Spinal cord (tissue), 10 donors: ENCODE measurements around the gene UGT1A10. TPM values are rescaled to one million over a fixed set of nuclear protein-coding genes. Genes with fewer than 3 reads are reported as not detected.
"Not testable (repeated sequence)": the region's sequence is repeated elsewhere in the genome, so short reads cannot be mapped to it uniquely, and the experiment has no call there.

Source experiments
- DNase-seq, 6 donors: peaks; one replicate each; pipeline versions ENCODE4 v3.0.0 to v3.0.0-alpha.2; 2013 to 2015; ENCODE audit warnings: low spot score in 6 of 6, low read depth in 4 of 6
- H3K27ac ChIP-seq: one replicate; pipeline ENCODE4 v1.5.1; 2013; ENCODE audit warnings: low read depth, low read length, control low read depth
- H3K27me3 ChIP-seq: one replicate; pipeline ENCODE4 v1.6.1; 2013; ENCODE audit warnings: low read length; ENCODE audit not compliant: control insufficient read depth, insufficient read depth
- H3K36me3 ChIP-seq: one replicate; pipeline ENCODE4 v1.6.1; 2013; ENCODE audit warnings: low read length; ENCODE audit not compliant: control insufficient read depth, insufficient read depth
- H3K4me1 ChIP-seq: one replicate; pipeline ENCODE4 v1.6.1; 2013; ENCODE audit warnings: low read length; ENCODE audit not compliant: control insufficient read depth, insufficient read depth
- H3K4me3 ChIP-seq: one replicate; pipeline ENCODE4 v1.5.1; 2013; ENCODE audit warnings: low read depth, low read length, control low read depth
- H3K9me3 ChIP-seq: one replicate; pipeline ENCODE4 v1.6.1; 2013; ENCODE audit warnings: low read length; ENCODE audit not compliant: control insufficient read depth, insufficient read depth
- WGBS: methylation state at CpG from one replicate; pipeline ENCODE4 v1.1.5; 2013; ENCODE audit warnings: missing lambda C conversion rate; ENCODE audit not compliant: insufficient coverage; 5-methylcytosine and 5-hydroxymethylcytosine counted together
- polyA plus RNA-seq, 2 donors: library from polyadenylated mRNA; unstranded; fragments of 120-200 nt; gene quantifications; one replicate each; pipeline ENCODE4 v1.2.1, GENCODE V29; 2013; ENCODE audit not compliant: insufficient read length in 2 of 2
- total RNA-seq, 2 donors: library from RNA; depleted of rRNA in 1 of 2; stranded (reverse); fragments of 120-200 nt in 1 of 2; fragments of >200 nt in 1 of 2; gene quantifications; one replicate each; pipeline versions ENCODE4 v1.2.3 to v1.2.4, GENCODE V29; 2013 to 2014
- donor health status: healthy.

The UGT1A10 gene
- total and polyA plus RNA-seq, 4 donors = not detected

DNA sequence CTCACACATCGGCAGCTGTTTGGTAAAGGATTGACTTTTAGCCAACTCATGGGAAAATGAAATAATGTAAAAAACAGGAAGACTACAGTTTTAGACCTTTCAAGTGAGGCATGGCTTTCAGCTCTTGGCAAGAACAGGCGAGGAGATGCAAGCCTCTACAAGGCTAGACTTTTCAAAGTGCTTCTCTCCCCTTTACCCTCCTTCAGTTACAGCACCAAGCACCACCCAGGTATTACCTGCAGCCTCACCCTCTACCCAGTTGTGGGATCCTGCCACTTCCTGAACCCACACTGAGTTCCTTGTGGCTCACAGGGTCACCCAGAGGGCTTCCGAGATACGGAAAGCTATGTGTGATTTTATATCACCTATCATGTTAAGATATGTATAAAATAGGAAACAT is 14.7 kb downstream of the UGT1A10 start:
- Histone ChIP-seq H3K9me3 (peaks cover 5% of the 10 kb centered on the region), H3K27me3 (no peaks in the 10 kb centered on the region), H3K4me1 (no peaks in the 10 kb centered on the region), H3K27ac (no peak overlapping the region), H3K36me3 (no peaks in the 10 kb centered on the region), H3K4me3 (no peak overlapping the region)
- DNase-seq = no peak
- WGBS = 88% methylated on average over 2 of the region's 4 CpGs

DNA sequence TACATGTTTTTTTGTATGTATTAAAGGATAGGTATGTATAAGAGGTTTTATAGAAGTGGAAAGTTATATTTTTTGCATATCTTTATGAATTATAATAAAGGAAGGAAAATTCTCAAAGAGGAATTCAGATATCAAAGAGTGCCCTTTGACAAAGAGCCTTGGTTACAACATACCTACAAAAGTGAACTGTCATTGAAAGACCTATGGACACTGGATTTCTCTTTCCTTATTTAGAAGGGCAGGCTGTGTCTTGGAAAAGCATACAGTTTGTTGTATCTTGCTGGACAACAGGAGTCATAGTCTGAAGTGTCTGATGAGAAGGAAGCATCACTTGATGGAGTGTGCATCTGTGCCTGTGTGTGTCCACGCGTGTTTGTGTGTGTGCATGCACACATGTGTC is 15.2 kb downstream of the UGT1A10 start:
- Histone ChIP-seq H3K9me3 (peaks cover 2% of the 10 kb centered on the region), H3K27ac (no peak overlapping the region), H3K36me3 (no peaks in the 10 kb centered on the region), H3K27me3 (no peaks in the 10 kb centered on the region), H3K4me3 (no peak overlapping the region), H3K4me1 (no peaks in the 10 kb centered on the region)
- 92% methylated on average over 2 of the region's 2 CpGs for WGBS
- DNase-seq = no peak

DNA sequence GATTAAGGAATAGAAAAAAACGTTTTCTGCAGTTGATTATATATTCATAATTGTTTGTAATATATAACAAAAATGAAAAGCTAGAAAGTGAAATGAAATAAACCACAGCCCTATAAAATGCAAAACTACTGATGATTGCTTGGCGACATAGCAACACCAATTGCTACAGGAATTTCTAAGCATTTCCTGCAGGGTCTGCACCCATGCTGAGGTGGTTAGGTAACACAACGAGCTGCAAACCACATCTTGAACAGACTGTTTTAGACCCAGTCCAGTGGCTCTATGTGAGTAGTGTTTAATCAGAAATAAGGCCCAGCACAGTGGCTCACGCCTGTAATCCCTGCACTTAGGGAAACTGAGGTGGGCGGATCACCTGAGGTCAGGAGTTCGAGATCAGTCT is 18.3 kb downstream of the UGT1A10 start:
- WGBS = 65% methylated on average over 5 of the region's 6 CpGs
- Histone ChIP-seq H3K9me3 (no peaks in the 10 kb centered on the region), H3K4me3 (no peak overlapping the region), H3K4me1 (no peaks in the 10 kb centered on the region), H3K27ac (no peak overlapping the region), H3K36me3 (no peaks in the 10 kb centered on the region), H3K27me3 (no peaks in the 10 kb centered on the region)
- no peak for DNase-seq

DNA sequence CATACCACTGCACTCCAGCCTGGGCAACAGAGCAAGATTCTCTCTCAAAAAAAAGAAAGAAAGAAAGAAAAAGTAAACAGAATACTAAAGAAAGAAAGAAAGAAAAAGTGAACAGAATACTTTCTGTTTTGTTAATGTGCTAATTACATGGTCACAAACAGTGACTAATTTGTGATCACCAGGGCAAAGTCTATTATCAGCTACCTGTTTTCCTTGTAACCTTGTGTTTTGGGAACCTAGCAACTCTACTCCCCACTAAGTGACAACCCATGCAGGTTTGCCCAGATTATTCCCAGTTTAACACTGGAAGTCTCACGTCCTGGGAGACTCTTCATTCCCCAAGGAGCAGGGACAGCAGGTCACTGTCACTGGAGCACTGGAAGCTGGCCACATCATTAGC is 18.8 kb downstream of the UGT1A10 start:
- 43% methylated on average over 1 of the region's 1 CpG for WGBS
- Histone ChIP-seq H3K27me3 (no peaks in the 10 kb centered on the region), H3K4me3 (no peak overlapping the region), H3K27ac (no peak overlapping the region), H3K36me3 (no peaks in the 10 kb centered on the region), H3K4me1 (no peaks in the 10 kb centered on the region), H3K9me3 (no peaks in the 10 kb centered on the region)
- DNase-seq = no peak

DNA sequence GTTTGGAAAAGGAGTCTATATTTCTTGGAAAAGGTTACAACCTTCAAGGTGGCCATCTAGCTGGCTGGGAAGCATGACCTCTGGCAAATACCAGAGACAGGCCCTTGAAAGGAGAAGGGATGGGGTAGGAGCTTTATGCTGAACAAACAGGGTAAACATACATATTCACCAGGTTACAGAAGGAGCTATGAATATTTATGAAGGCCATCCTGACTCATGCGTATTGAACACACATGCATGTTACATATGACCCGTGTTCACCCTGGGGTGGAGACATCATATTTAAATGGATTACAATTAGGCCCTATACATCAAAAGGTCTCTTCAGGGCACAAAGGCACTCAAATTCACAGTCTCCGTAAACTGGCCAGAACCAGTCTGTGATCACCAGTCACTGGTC is 19.7 kb downstream of the UGT1A10 start:
- WGBS = no CpG with 5 or more reads among the region's 3 CpGs
- H3K4me3 ChIP-seq, DNase-seq, H3K27me3 ChIP-seq, H3K27ac ChIP-seq, H3K36me3 ChIP-seq, H3K4me1 ChIP-seq, H3K9me3 ChIP-seq: not testable (repeated sequence)

DNA sequence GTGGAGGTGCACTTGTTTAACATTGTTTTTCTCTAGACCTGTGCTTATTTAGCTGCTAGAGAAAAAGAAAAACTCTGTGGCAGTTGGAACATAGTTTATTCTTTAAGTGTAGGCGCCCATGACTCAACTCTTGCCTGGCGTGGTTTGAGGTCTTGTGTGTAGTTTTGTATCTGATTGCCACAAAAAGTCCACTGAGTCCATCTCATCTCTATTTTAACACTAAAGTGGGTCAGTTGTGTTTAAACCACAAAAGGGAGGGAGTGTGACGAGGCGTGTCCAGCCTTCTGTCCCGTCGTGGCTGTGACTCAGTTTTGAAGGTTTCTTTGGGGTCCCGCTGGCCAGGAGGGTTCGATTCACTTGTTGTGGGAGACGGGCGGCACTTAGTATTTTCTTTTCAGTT is 20.2 kb downstream of the UGT1A10 start:
- Histone ChIP-seq H3K4me3 (no peak overlapping the region), H3K4me1 (no peaks in the 10 kb centered on the region), H3K36me3 (no peaks in the 10 kb centered on the region), H3K27me3 (no peaks in the 10 kb centered on the region), H3K27ac (no peak overlapping the region), H3K9me3 (no peaks in the 10 kb centered on the region)
- WGBS = 85% methylated on average over 8 of the region's 10 CpGs
- no peak for DNase-seq

DNA sequence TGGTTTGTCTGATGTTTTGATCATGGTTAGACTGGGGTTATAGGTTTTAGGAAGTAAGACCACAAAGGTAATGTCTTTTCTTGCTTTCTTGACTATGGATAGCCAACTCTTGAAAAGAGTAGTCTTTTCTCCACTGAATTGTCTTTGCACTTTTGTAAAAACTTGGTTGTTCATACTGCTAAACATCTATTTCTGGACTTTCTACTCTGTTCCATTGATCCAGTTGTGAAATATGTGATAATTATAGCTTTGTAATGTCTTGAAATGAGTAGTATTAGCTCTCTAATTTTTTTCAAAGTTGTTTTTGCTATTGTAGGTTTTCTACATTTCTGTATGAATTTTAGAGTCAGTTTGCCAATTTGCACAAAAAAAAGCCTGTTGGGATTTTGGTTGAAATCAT is 22.4 kb downstream of the UGT1A10 start:
- H3K9me3 ChIP-seq = no peaks in the 10 kb centered on the region
- H3K27ac ChIP-seq = no peak overlapping the region
- no peak overlapping the region for H3K4me3 ChIP-seq
- no peaks in the 10 kb centered on the region for H3K27me3 ChIP-seq
- H3K36me3 ChIP-seq = no peaks in the 10 kb centered on the region
- no peaks in the 10 kb centered on the region for H3K4me1 ChIP-seq
- DNase-seq = no peak

DNA sequence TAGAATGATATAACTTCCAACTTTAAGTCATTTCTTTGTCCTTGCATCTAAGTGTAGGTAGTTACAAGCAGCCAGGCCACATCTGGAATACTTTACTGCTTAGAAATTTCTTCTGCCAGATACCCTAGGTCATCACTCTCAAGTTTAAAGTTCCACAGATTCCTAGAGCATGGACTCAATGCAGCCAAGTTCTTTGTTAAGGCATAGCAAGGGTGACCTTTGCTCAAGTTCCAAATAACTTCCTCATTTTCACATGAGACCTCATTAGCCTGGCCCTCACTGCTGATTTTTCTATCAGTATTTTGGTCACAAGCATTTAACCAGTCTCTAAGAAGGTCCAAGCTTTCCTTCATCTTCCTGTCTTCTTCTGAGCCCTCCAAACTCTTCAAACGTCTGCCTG is 27.7 kb downstream of the UGT1A10 start:
- 86% methylated on average over 1 of the region's 1 CpG for WGBS
- Histone ChIP-seq H3K36me3 (no peaks in the 10 kb centered on the region), H3K4me1 (no peaks in the 10 kb centered on the region), H3K4me3 (no peak overlapping the region), H3K27ac (no peak overlapping the region), H3K27me3 (no peaks in the 10 kb centered on the region), H3K9me3 (no peaks in the 10 kb centered on the region)
- DNase-seq = no peak

DNA sequence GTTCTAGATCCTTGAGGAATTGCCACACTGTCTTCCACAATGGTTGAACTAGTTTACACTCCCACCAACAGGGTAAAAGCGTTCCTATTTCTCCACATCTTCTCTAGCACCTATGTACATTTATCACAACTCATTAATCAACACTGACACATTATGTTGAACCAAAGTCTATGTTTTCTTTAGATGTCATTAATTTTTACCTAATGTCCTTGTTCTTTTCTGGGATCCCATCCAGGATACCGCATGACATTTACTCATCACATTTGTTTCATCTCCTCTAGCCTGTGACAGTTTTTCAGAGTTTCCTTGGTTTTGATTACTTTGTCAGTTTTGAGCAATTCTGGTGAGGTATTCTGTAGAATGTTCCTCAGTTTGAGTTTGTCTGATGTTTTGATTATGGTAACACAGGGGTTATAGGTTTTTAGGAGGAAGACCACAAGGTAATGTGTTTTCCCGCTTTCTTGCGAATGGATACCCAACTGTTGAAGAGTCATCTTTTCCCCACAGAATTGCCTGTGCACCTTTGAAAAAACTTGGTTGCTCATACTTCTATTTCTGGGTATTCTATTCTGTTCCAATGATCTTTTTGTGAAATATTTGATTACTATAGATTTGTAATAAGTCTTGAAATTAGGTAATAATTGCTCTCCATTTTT is 32.5 kb downstream of the UGT1A10 start:
- Histone ChIP-seq H3K27me3 (no peaks in the 10 kb centered on the region), H3K36me3 (no peaks in the 10 kb centered on the region), H3K9me3 (no peaks in the 10 kb centered on the region), H3K27ac (no peak overlapping the region), H3K4me1 (no peaks in the 10 kb centered on the region), H3K4me3 (no peak overlapping the region)
- WGBS = 80% methylated on average over 1 of the region's 4 CpGs
- DNase-seq = no peak

DNA sequence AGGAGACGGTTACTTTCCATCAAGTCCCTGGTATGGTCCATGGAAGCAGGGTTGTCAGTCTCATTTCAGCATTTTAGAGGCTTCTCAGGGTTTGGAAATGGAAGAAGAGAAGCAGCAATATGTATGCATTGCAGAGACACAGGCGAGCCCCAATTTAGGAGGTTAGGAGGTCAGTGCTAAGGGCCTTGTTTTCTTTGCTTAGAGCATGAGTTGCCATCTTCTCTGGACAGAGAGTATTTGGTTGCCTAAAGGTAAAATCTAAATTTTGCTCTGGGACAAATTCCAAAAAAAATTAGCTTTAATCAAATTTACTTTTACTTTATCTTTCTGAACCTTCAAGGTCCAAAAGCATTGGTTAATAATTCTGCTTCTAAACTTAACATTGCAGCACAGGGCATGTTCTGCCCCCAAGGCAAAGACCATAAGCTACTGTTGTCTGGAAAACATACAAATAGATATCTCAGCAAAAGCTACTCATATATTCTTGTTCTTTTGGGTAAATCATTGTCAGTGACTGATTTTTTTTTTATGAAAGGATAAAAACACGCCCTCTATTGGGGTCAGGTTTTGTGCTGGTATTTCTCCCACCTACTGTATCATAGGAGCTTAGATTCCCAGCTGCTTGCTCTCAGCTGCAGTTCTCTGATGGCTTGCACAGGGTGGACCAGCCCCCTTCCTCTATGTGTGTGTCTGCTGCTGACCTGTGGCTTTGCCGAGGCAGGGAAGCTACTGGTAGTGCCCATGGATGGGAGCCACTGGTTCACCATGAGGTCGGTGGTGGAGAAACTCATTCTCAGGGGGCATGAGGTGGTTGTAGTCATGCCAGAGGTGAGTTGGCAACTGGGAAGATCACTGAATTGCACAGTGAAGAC is 35.3 kb downstream of the UGT1A10 start, which contains the start of gene UGT1A9:
TSS of gene UGT1A9 (plus strand) at position 609 of the 872 bp plus-strand sequence. CDS start at position 646, 37 bp downstream.
- Histone ChIP-seq H3K27me3 (no peaks in the 10 kb centered on the region), H3K4me3 (no peak within 1 kb of the TSS), H3K36me3 (no peaks in the 10 kb centered on the region), H3K4me1 (no peaks in the 10 kb centered on the region), H3K9me3 (no peaks in the 10 kb centered on the region), H3K27ac (no peak within 1 kb of the TSS)
- WGBS = 89% methylated on average over 4 of the region's 5 CpGs
- DNase-seq = no peak
